NCI-H2107 treated with DMSO at 0.1 percent for 48 hours (cell line): ENCODE data around the gene RBFOX2.

Experiments used
- DNase-seq: peaks from one replicate; lab custom pipeline; 2025; ENCODE audit not compliant: unreplicated experiment; lab: John Stamatoyannopoulos, UW

The RBFOX2 gene

GRCh38 chr22:35978889-35979288, 49.7 kb downstream of the RBFOX2 start:
- DNase-seq: no peak

GRCh38 chr22:35978201-35978600, 50.4 kb downstream of the RBFOX2 start:
- no peak for DNase-seq

GRCh38 chr22:35977136-35977535, 51.5 kb downstream of the RBFOX2 start:
- DNase-seq: no peak

- no peak for DNase-seq
These were observed 55.2 kb downstream of the RBFOX2 start for GRCh38 chr22:35973388-35973787.

GRCh38 chr22:35972559-35972958, 56.1 kb downstream of the RBFOX2 start:
- no peak for DNase-seq

- DNase-seq: peak; percentile 14
These were observed 57.0 kb downstream of the RBFOX2 start for GRCh38 chr22:35971456-35972119.

- peak; percentile 12 for DNase-seq
These were observed 57.8 kb downstream of the RBFOX2 start for GRCh38 chr22:35970616-35971455.

- no peak for DNase-seq
These were observed 61.6 kb downstream of the RBFOX2 start for GRCh38 chr22:35967046-35967397.

- DNase-seq: no peak
These were observed 62.1 kb downstream of the RBFOX2 start for GRCh38 chr22:35966314-35967045.

GRCh38 chr22:35963237-35963810, 65.3 kb downstream of the RBFOX2 start:
- DNase-seq: no peak

GRCh38 chr22:35961480-35962295, 66.9 kb downstream of the RBFOX2 start:
- peak; percentile 5 for DNase-seq

- DNase-seq: no peak
These were observed 67.8 kb downstream of the RBFOX2 start for GRCh38 chr22:35960854-35961253.

GRCh38 chr22:35959121-35959800, 69.4 kb downstream of the RBFOX2 start:
- DNase-seq: no peak

GRCh38 chr22:35958334-35958733, 70.3 kb downstream of the RBFOX2 start:
- DNase-seq: no peak

- no peak for DNase-seq
These were observed 71.0 kb downstream of the RBFOX2 start for GRCh38 chr22:35957589-35957988.

- no peak for DNase-seq
These were observed 71.8 kb downstream of the RBFOX2 start for GRCh38 chr22:35956850-35957249.

GRCh38 chr22:35955546-35955945, 73.1 kb downstream of the RBFOX2 start:
- DNase-seq: no peak

- DNase-seq: no peak
These were observed 76.0 kb downstream of the RBFOX2 start for GRCh38 chr22:35952576-35952975.

- no peak for DNase-seq
These were observed 78.4 kb downstream of the RBFOX2 start for GRCh38 chr22:35950262-35950661.

GRCh38 chr22:35949243-35949642, 79.4 kb downstream of the RBFOX2 start:
- no peak for DNase-seq
